Coronary artery (tissue), 2 donors: ENCODE data around the gene ZNF622.

Experiments
- DNase-seq: peaks from one replicate; pipeline ENCODE4 v3.0.0-alpha.2; 2017; ENCODE audit warnings: low spot score
- H3K27ac ChIP-seq, 2 donors: fragments of 200-600 bp; sonication (generic); one replicate each; pipeline ENCODE4 v1.5.1; 2016 to 2019
- H3K4me3 ChIP-seq: fragments of 200-600 bp; sonication (generic); 2 replicates; pipeline ENCODE4 v1.5.1; 2016; ENCODE audit warnings: mild to moderate bottlenecking, moderate library complexity
- TF ChIP-seq, protein P1 (sequence below): fragments of 200-600 bp; sonication (generic); IDR thresholded peaks from one replicate; pipeline ENCODE4 v1.5.1; 2019; ENCODE audit warnings: antibody characterized with exemption

ZNF622 gene

DNA sequence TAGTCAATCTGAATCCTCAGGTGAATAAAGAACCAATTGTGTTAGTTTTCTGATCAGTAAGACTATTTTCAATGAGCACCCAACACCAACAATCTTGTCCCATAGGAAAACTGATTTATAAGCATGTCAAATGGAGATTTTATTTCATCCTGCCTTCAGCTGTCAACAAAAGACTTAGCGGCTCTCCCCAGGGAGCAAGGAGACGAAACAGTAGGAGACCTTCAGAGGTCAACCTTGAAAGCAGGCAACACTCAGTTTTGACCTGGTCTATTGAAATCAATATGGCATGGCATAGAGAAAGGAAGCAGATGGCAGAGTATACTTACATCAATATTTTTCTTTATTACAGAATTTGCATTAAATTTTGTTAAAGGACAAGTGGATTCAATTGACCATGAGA is 34.1 kb downstream of the ZNF622 start:
- H3K27ac ChIP-seq: no peak overlapping the region

DNA sequence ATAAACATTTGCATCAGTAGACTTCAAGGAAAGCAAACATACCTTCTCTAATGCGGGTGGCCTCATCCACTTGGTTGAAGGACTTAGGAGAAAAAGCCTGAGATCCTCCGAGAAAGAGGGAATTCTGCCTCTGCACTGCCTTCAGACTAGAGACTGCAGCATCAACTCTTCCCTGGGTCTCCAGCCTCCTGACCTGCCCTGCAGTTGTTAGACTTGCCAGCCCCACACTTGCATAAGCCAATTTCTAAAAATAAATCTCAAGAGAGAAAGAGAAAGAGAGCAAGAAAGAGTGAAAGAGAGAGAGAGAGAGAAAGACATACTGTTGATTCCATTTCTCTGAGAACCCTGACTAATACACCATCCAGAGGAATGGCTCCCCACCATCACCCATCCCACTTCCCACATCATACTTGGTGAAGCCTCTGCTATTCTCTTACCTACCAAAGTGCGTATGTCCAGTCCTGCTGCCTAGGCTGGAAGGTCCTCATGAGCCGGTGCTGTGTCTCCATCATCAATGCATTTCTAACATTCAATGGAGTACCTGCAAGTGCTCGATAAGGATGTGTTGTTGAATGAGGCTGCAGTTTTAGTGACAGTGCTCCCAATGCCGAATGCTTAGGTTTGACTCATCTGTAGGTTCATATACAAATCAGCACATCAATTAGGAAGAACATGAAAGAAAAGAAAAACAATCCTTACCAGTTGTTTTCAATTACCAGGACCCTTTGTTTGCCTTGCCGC is 35.1 kb downstream of the ZNF622 start:
- Histone ChIP-seq H3K27ac (no peak overlapping the region), H3K4me3 (no peak overlapping the region)
- DNase-seq: no peak
- TF ChIP-seq, protein P1, sequence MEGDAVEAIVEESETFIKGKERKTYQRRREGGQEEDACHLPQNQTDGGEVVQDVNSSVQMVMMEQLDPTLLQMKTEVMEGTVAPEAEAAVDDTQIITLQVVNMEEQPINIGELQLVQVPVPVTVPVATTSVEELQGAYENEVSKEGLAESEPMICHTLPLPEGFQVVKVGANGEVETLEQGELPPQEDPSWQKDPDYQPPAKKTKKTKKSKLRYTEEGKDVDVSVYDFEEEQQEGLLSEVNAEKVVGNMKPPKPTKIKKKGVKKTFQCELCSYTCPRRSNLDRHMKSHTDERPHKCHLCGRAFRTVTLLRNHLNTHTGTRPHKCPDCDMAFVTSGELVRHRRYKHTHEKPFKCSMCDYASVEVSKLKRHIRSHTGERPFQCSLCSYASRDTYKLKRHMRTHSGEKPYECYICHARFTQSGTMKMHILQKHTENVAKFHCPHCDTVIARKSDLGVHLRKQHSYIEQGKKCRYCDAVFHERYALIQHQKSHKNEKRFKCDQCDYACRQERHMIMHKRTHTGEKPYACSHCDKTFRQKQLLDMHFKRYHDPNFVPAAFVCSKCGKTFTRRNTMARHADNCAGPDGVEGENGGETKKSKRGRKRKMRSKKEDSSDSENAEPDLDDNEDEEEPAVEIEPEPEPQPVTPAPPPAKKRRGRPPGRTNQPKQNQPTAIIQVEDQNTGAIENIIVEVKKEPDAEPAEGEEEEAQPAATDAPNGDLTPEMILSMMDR: no peak

More for the DNA sequence above, 34.1 kb downstream of the ZNF622 start:
- TF ChIP-seq, protein P1: no peak
- DNase-seq: no peak
- H3K4me3 ChIP-seq: no peak overlapping the region

DNA sequence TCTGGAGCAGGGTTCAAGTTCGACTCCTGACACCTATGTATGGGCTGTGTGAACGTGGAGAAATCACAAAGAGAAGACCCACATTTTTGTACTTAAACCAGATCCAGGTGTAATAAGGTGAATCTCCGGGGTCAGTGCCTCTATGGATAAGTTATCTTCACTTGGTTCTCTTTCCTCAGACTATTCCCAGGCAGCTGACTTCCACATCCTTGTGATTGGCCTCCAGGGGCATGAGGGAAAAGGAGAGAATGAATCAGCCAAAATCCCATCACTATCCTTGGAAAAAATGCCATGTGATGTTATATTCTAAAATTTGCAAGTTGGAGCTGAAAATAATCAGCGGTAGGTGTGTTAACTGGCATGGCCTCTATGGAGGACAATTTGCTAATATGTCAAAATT is 37.2 kb downstream of the ZNF622 start:
- H3K27ac ChIP-seq: no peak overlapping the region
- no peak for DNase-seq
- TF ChIP-seq, protein P1: no peak
- no peak overlapping the region for H3K4me3 ChIP-seq

DNA sequence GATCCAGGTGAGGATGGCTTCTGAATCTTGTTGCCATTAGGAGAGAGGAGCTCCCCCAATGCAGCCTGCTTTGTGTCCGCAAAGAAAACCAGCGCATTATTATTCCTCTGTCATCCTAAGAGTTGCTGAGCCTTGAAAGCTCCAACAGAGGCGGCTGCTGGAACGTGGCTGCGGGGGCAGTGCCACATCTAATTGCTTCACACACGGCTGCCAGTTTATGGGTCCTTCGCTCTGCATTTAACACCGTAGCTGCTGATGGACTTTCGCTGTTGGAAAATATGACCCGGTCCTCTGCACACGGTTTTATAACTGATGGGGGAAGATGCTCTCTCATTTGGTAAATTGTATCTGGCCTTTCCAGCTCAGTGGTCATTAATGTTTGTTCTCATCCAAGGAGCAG is 38.0 kb downstream of the ZNF622 start:
- TF ChIP-seq, protein P1: no peak
- DNase-seq: no peak
- H3K27ac ChIP-seq: no peak overlapping the region
- no peak overlapping the region for H3K4me3 ChIP-seq

DNA sequence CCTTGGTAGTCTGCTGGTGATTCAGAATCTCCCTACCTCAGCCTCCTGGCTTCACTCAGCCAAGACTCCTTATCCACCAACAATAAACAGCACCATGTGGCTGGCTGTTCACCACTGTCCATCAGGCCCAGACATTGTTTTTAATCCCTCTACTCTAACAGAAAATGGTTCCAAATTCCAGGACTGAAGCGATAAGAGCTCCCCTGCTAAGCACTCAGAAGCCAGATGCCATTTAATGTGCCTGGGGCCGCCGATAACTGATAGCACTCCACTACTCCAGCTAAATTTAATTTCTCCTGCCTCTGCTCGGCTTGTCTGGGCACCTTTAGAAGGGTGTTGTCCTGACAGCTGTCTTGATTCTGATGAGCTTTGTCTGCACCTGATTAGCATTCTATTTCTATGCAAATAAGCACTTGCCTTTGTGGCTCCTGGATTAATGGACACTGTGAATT is 47.1 kb downstream of the ZNF622 start:
- H3K27ac ChIP-seq: no peak overlapping the region

DNA sequence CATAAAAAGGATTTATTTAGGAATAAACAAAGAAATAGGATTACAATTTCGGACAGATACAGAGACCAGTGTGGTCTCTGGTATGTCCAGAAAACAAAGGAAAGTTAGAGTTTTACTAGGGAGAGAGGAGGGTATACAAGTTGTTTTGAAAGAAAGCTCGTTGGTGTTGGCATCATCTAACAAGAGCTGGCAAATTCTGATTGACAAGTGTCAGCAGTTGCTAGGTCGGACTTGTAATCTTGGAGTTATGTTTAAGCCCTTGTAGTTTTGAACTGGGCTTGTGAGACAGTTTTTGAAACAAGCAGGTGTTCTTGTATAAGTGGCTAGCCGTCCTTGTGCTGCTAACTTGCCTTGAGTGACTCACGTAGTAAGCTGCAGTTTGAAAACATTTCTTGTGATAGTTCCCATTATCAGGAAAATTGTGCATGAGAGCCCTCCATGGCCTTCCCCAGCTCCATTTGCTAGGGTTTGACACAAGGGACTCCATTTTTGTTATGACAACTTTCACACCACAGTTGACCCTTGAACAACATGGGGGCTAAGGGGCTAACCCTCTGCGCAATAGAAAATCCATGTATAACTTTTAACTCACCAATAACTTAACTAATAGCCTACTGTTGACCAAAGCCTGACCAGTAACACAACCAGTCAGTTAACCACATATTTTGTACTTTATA is 48.1 kb downstream of the ZNF622 start:
- DNase-seq: no peak
- TF ChIP-seq, protein P1: no peak
- Histone ChIP-seq H3K27ac (no peak overlapping the region), H3K4me3 (no peak overlapping the region)

More for the DNA sequence above, 47.1 kb downstream of the ZNF622 start:
- TF ChIP-seq, protein P1: no peak
- H3K4me3 ChIP-seq: no peak overlapping the region
- no peak for DNase-seq

DNA sequence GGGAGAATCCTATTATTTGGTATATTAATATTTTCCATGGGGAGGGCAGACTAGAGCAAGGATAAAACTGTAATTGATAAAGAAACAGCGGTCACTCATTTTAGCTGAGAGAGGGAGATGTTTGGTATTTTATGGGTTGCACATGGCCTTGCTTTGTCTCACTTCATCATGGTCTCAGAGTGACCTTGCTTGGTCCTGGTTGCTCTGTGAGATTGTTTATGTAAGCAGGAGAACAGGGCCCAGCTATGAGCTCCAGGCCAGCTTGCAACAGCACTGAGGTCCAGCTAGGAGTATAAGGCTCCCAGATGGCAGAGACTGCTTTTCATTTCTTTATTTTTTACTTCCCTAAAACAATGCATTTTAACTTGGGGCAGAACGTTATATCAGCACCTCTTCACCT is 50.7 kb downstream of the ZNF622 start:
- DNase-seq: no peak
- no peak overlapping the region for H3K27ac ChIP-seq

More for the DNA sequence above, 50.7 kb downstream of the ZNF622 start:
- TF ChIP-seq, protein P1: no peak
- H3K4me3 ChIP-seq: no peak overlapping the region
